HuH-7.5 (cell line): ENCODE results near the gene LHX5.
"Not testable (repeated sequence)": the region's sequence is repeated elsewhere in the genome, so short reads cannot be mapped to it uniquely, and the experiment has no call there.

Source experiments
- DNase-seq: peaks from one replicate; pipeline ENCODE4 v3.0.0; 2011; ENCODE audit warnings: low spot score

LHX5 gene

GRCh38 chr12:113471619-113472171 is at the start of gene LHX5:
Gene LHX5, minus strand, starts transcription at chr12:113471871. Its CDS starts 373 bp downstream, at chr12:113471498.
- DNase-seq, result no peak

GRCh38 chr12:113519464-113520307 is 48.0 kb upstream of the LHX5 start:
- DNase-seq, result no peak

GRCh38 chr12:113515082-113515856 is 43.6 kb upstream of the LHX5 start:
- no peak for DNase-seq

GRCh38 chr12:113514602-113515001 is 42.9 kb upstream of the LHX5 start:
- DNase-seq, result no peak

- DNase-seq, result no peak
Measured at GRCh38 chr12:113512568-113512967, 40.9 kb upstream of the LHX5 start.

- no peak for DNase-seq
Measured at GRCh38 chr12:113506867-113507266, 35.2 kb upstream of the LHX5 start.

- no peak for DNase-seq
Measured at GRCh38 chr12:113505941-113506340, 34.3 kb upstream of the LHX5 start.

- no peak for DNase-seq
Measured at GRCh38 chr12:113504917-113505316, 33.2 kb upstream of the LHX5 start.

- DNase-seq, result no peak
Measured at GRCh38 chr12:113500782-113501311, 29.2 kb upstream of the LHX5 start.

GRCh38 chr12:113500306-113500675 is 28.6 kb upstream of the LHX5 start:
- no peak for DNase-seq

GRCh38 chr12:113498490-113498889 is 26.8 kb upstream of the LHX5 start:
- no peak for DNase-seq

- DNase-seq, result no peak
Measured at GRCh38 chr12:113497693-113498092, 26.0 kb upstream of the LHX5 start.

- not testable (repeated sequence) for DNase-seq
Measured at GRCh38 chr12:113495941-113496340, 24.3 kb upstream of the LHX5 start.

- no peak for DNase-seq
Measured at GRCh38 chr12:113488322-113488721, 16.7 kb upstream of the LHX5 start.

- DNase-seq, result no peak
Measured at GRCh38 chr12:113486722-113487121, 15.1 kb upstream of the LHX5 start.

GRCh38 chr12:113485330-113485729 is 13.7 kb upstream of the LHX5 start:
- no peak for DNase-seq

- no peak for DNase-seq
Measured at GRCh38 chr12:113482334-113482733, 10.7 kb upstream of the LHX5 start.

GRCh38 chr12:113480336-113480971 is 8.8 kb upstream of the LHX5 start:
- DNase-seq, result no peak

- DNase-seq, result peak; percentile 85
Measured at GRCh38 chr12:113479590-113480335, 8.1 kb upstream of the LHX5 start.

GRCh38 chr12:113479216-113479589 is 7.5 kb upstream of the LHX5 start:
- no peak for DNase-seq

- no peak for DNase-seq
Measured at GRCh38 chr12:113478351-113479011, 6.8 kb upstream of the LHX5 start.
